Glutamatergic neuron (in vitro differentiated cells): ENCODE data around the gene ELF4. TPM values are rescaled to one million over a fixed set of nuclear protein-coding genes. Genes with fewer than 3 reads are reported as not detected.

Experiments used
- DNase-seq: peaks from one replicate; pipeline ENCODE4 v3.0.0; 2022
- H3K27ac Mint-ChIP-seq: one replicate; pipeline ENCODE4 v1.8.0; 2020; ENCODE audit warnings: mild to moderate bottlenecking, mixed read lengths, inconsistent platforms; ENCODE audit not compliant: unreplicated experiment
- H3K27me3 Mint-ChIP-seq: one replicate; pipeline ENCODE4 v1.8.0; 2020; ENCODE audit warnings: mild to moderate bottlenecking, moderate library complexity, mixed read lengths, inconsistent platforms; ENCODE audit not compliant: unreplicated experiment
- H3K36me3 Mint-ChIP-seq: one replicate; pipeline ENCODE4 v1.8.0; 2020; ENCODE audit warnings: mild to moderate bottlenecking, mixed read lengths, inconsistent platforms; ENCODE audit not compliant: unreplicated experiment
- H3K4me1 Mint-ChIP-seq: one replicate; pipeline ENCODE4 v1.8.0; 2020; ENCODE audit warnings: mild to moderate bottlenecking, low read depth, mixed read lengths, inconsistent platforms; ENCODE audit not compliant: unreplicated experiment
- H3K4me3 Mint-ChIP-seq: one replicate; pipeline ENCODE4 v1.8.0; 2020; ENCODE audit warnings: mild to moderate bottlenecking, mixed read lengths, inconsistent platforms; ENCODE audit not compliant: unreplicated experiment
- H3K9me3 Mint-ChIP-seq: one replicate; pipeline ENCODE4 v1.8.0; 2020; ENCODE audit warnings: mild to moderate bottlenecking, moderate library complexity, mixed read lengths, inconsistent platforms; ENCODE audit not compliant: unreplicated experiment
- total RNA-seq: library from RNA; stranded (reverse); fragmentation: NEBNext Ultra II Directional; extraction: Animal tissue kit (Norgen Biotek cat#: 25700); gene quantifications from one replicate; pipeline ENCODE4 v1.2.1, GENCODE V29; 2021; ENCODE audit not compliant: unreplicated experiment
- TF ChIP-seq, protein P1 (sequence below): fragments of 200-600 bp; sonication (generic); IDR thresholded peaks from one replicate; pipeline ENCODE4 v1.5.0; 2021; ENCODE audit not compliant: partially characterized antibody, unreplicated experiment

The ELF4 gene
- total RNA-seq, 1 donor from 2014 or later, result 0.10 TPM

GRCh38 chrX:130084631-130085237 lies 25.6 kb downstream of the ELF4 start:
- Mint-ChIP-seq H3K27ac (no peak overlapping the region), H3K4me1 (peaks cover 3% of the 10 kb centered on the region), H3K9me3 (peaks cover 1% of the 10 kb centered on the region), H3K36me3 (no peaks in the 10 kb centered on the region), H3K27me3 (no peaks in the 10 kb centered on the region), H3K4me3 (no peak overlapping the region)
- DNase-seq, result no peak
- TF ChIP-seq, protein P1, sequence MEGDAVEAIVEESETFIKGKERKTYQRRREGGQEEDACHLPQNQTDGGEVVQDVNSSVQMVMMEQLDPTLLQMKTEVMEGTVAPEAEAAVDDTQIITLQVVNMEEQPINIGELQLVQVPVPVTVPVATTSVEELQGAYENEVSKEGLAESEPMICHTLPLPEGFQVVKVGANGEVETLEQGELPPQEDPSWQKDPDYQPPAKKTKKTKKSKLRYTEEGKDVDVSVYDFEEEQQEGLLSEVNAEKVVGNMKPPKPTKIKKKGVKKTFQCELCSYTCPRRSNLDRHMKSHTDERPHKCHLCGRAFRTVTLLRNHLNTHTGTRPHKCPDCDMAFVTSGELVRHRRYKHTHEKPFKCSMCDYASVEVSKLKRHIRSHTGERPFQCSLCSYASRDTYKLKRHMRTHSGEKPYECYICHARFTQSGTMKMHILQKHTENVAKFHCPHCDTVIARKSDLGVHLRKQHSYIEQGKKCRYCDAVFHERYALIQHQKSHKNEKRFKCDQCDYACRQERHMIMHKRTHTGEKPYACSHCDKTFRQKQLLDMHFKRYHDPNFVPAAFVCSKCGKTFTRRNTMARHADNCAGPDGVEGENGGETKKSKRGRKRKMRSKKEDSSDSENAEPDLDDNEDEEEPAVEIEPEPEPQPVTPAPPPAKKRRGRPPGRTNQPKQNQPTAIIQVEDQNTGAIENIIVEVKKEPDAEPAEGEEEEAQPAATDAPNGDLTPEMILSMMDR, result no peak

DNA sequence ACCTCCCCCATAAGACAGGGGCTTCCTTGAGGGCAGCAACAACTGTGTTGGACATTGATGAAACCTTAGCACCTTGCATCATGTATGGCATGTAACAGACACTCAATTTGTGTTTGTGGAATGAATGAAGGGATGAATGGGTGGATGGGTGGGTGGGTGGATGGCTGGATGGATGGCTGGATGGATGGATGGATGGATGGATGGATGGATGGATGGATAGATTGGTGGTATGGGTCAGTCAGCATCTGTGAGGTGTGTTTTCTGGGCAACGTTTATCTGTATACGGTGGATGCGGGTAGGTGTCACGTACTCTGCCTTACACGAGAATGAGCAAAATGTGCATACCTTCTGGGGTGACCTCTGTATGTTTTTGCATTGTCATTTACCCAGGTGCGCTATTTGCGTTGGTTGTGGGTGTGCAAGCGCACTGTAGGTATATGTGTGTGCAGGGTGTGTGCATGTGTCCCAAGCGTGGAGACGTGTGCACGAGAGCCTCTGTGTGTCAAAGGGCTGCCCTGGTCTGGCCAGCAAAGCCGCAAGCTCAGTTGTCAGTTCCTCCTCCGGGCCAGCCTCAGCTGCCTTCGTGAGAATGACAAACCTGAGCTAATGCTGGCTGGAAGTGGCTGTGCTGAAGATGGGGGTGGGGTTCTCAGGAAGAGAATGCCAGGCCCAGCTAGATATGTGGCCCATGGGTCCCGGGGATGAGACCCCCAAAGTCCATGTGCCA lies 26.5 kb downstream of the ELF4 start:
- DNase-seq, result no peak
- peaks cover 1% of the 10 kb centered on the region for H3K9me3 Mint-ChIP-seq
- peaks cover 1% of the 10 kb centered on the region for H3K27me3 Mint-ChIP-seq
- no peak overlapping the region for H3K4me3 Mint-ChIP-seq
- TF ChIP-seq, protein P1, result no peak
- H3K36me3 Mint-ChIP-seq, result no peaks in the 10 kb centered on the region
- no peak overlapping the region for H3K27ac Mint-ChIP-seq
- H3K4me1 Mint-ChIP-seq, result peaks cover 3% of the 10 kb centered on the region

GRCh38 chrX:130083107-130083490 lies 27.2 kb downstream of the ELF4 start:
- DNase-seq, result no peak
- no peak overlapping the region for H3K27ac Mint-ChIP-seq
- no peak overlapping the region for H3K4me3 Mint-ChIP-seq
- peaks cover 3% of the 10 kb centered on the region for H3K4me1 Mint-ChIP-seq
- peaks cover 2% of the 10 kb centered on the region for H3K27me3 Mint-ChIP-seq
- H3K36me3 Mint-ChIP-seq, result no peaks in the 10 kb centered on the region
- TF ChIP-seq, protein P1, result no peak
- peaks cover 1% of the 10 kb centered on the region for H3K9me3 Mint-ChIP-seq

DNA sequence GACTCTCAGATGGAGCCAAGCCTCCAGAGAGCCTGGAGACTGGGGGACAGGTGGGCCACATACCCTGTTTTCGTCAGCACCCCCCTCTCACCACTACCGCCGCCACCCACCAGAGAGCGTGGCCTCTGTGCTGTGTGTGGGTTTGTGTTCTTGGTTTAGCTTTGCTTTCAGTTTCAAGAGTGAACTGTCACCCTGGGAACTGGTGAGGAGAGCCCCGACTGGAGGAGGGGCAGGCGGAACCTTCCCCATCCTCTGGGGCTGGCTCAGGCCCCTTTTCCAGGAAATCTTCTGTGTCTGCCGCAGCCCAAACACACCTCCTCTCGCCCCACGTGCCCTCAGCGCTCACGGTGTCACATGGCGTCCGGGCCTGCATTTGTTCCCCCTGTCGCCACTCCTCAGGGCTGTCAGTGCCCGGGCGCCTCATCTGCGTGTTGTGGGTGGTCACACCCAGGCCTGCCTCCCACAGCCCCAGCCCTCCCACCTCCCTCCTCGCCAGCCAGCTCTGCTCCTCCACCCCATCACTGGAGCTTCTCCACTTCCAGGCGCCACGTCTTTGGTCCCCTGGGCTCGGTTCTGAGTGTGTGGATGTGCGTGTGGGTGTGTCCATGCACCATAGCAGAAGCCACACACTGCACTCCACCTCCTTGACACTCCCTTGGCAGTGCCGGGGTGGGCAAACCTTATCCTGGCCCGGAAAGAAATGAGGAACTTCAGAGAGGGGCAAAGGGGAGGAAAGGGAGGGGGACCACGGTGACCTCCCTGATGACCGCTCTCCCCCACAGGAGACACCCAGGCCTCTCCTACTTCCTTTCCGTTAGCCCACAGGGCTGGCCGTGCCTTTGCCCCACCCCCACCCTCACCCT lies 27.8 kb downstream of the ELF4 start:
- Mint-ChIP-seq H3K4me3 (no peak overlapping the region), H3K27me3 (peaks cover 2% of the 10 kb centered on the region), H3K9me3 (peaks cover 1% of the 10 kb centered on the region), H3K36me3 (no peaks in the 10 kb centered on the region), H3K27ac (no peak overlapping the region), H3K4me1 (peaks cover 3% of the 10 kb centered on the region)
- TF ChIP-seq, protein P1, result no peak
- no peak for DNase-seq
